ENCODE data around the gene NUP133.
"Not testable (repeated sequence)": the region's sequence is repeated elsewhere in the genome, so short reads cannot be mapped to it uniquely, and the experiment has no call there.

NUP133 gene

DNA sequence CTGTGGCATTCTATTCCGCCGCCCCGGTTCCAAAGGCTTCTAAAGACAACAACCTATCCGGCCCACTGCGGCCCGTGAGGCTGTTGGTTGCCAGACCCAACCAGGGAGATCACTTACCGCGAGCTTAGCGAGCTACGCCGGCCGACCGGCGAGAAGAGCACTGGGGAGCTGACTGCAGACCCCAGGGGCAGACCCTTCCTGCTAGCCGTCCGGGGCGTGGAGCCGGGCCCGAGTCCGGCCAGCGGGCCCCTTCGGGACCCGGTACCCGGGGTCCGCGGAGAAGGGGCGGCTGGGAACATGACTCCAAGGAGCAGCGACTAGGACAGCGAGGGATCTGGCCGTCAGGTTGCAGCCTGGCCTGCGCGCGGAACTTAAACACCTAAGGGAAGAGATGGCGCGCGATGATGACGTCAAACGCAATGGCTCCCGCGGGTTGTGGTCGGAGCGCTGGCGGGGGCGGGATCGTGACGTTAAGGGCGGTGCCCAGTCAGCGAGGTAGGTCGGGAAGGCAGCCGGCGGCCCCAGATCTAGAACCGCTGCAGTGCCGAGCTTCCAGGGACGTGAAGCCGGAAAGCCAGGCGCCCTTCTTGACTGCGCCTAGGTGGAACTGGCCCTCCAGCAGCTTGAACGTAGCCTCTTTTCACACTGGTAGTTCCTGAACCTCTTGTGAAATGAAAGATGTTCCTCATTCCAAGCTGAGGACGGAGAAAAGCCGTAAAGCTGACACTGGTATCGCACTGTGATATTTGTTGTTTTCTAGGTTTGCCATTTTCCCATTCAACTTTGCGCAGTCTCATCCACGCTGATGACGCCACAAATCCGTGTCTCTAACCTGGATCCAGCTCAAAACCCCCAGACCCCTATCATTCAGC is at the start of gene NUP133:
Gene NUP133, minus strand, starts transcription at position 391 of the 872 bp plus-strand sequence. Its CDS starts 92 bp downstream, at position 299.
- peak; percentile 88 for DNase-seq

DNA sequence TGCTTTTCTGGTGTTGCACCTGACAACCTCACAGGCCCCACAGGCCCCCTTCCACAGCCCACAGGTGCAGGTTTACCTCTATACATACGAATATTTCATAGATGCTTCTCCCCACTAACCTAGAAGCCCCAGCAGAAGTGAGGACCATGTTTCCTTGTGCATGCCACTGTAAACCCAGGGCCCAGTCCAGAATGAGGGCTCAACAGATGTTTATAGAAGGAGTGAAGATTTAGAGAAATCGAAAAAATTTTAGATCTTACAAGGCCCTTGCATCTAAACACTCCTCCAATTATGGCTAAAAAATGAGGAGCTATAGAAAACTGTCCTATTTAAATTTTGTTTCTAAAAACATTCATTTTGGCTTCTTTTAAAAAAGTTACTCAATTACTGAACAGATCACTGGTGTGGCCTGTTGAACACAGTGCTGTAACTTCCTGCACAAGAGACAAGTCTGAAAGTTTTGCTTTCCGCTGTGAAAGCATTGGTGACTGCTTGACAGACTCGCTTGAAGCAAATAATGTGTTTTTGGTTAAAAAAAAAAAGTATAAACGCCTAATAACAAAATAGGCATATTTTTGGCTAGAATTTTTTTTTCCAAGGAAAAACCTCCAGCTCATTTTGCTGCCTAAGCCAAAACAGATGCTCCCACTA is 49.2 kb upstream of the NUP133 start:
- DNase-seq, result no peak

DNA sequence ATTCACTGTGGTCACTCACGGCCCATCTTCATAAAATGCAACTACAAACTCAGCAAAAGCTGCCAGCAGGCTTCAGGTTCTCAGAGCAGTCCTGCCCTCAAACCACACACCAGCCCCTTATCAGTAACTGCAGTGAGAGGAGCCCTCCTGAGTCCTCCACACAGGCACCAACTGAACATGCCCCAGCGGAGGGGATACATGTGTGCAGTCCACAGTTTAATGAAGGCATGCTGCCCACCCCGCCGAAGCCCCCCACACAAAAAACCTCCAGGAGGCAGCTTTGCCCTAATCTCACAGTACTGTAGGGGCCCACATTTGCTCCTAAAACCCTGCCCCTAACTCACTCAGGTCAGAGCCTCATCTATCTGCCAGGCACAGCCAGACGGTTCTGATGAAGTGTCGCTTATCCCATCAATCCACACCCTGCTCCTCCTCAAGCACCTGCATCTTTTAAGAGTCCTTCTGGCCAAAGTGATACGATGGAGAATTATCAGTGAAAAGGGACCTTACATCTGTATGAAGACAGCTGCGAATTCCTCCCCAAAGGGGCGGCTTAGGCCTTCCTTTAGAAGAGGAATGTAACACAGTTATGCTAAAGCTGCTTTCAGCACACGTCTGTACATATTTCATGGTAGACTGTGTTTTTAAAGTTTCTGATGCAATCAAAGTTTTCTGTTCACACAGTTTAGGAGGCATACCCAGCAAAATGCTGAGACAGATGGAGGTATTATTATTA is 46.9 kb upstream of the NUP133 start:
- DNase-seq, result peak; percentile 19

DNA sequence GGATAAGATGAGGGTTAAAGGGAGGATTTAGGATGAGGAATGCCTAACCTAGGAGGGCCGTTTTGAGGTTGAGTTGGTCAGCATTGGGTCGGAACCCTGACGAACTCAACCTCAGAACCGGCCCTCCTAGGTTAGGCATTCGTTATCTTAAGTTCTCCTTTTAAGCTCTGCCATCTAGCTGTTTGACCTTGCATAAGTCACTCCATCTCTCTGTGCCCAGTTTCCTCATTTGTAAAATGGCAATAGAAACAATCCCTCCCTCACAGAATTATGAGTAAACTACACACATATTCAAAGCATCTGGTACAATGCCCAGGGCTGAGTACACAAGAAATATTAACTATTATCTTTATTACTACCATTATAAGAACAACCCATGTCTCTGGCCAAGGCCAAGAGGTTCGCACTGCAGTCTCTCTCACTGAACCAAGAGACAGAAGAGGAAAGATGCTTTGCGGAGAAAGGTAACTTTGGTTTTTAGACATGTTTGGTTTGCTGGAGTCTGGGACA is 45.5 kb upstream of the NUP133 start:
- DNase-seq, result no peak

DNA sequence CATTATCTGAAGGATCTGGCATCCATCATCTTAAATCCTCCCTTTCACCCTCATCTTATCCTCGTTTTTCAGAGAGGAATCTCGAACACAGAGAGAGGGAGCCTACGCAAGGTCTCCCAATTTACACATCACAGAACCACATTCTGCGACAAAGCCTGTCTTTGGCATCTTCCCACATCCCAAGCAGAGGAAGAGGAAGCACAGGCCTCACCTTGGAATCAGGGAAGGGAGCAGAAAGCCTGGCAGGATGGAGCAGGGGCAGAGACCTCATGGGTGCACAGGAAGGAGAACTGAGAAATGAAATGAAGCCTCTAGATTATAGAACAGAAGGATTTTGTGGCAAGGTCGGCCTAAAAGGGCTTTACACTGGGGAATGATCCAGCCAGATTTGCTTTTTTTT is 44.6 kb upstream of the NUP133 start:
- DNase-seq, result no peak

DNA sequence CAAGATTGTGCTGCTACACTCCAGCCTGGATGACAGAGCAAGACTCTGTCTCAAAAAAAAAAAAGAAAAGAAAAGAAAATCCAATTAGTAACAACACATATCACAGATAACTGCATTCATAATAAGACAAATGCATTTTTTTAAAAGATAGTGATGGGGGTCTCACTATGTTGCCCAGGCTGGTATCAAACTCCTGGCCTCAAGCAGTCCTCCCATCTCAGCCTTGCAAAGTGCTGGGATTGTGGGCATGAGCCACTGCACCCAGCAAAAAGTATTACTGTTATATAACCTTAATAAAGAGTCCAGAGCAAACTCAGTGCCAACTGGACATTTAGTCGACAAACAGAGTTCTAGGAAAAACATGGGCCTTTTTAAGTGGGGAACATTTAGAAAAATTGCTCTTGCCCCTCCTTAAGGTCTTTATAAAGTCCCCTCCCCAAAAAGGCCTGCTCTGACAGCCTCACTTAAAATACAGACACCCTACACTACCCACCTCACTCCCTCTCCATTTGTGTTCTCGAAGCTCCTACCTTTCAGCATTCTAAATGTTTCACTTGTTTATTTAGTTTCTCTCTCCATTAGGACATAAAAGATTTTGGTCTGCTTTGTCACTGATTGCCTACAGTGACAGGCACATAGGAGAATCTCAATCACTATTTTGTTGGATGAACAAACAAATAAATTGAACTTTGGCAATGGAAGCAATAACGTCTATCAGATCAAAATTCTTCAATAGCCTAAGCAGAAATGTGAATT is 42.8 kb upstream of the NUP133 start:
- no peak for DNase-seq

DNA sequence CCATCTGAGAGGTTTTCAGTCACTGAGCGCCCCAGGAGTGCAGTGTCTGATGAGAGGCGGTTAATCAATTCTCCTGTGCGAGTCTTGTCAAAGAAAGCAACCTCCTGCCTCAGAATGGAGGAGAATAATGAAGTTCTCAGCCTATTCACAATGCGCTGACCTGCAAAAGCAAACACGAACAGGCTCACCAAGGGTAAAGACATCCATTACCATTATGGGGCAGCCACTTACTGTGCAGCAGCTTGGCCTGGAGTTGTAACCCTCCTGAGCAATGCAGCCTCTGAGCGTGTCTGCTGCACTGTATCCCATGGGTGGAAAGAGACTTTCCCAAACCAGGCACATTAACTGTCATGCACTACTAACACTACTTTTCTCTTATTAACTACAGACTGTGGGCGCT is 39.4 kb upstream of the NUP133 start:
- no peak for DNase-seq

DNA sequence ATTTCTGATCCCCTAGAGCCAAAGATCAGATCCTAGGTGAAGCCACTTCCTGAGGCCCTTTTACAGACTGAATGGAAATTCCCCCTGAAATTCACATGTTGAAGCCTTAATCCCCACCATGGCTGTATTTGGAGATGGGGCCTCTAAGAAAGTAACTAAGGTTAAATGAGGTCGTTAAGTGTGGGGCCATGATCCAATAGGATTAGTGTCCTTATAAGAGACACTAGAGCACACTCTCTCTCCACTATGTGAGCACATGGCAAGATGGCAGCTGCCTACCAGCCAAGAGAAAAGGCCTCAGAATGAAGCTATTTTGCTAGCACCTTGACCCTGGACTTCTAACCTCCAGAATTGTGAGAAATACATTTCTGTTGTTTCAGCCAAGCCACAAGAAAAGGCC is 36.4 kb upstream of the NUP133 start:
- DNase-seq, result no peak

DNA sequence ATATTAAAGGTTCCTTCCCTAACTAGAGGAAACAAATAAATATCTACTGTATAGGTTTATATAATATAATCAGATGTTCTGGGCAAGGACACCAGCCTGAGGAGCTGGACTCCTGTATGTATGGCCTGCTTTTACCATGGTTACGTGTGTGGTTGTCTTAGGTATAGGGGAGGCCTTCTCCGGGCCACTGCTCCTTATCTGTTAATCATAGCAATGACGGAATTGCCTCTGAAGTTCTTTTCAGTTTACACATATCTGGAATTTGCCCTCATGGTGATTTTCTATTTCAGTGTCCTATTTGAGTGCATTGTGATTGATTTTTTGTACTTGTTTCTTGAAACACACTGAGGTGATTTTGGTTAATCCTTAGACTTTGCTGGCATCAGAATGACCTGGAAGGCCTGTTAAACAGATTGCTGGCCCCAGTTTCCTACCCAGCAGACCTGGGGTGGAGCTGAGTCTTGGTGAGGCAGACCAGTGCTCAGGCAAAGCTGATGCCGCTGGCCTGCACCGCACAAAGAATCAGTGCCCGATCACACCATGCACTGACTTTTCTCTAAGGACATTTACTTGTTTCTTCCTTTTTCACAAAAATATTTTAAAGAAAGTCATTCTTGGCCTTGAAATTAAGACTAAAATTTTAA is 31.8 kb upstream of the NUP133 start:
- DNase-seq, result no peak

DNA sequence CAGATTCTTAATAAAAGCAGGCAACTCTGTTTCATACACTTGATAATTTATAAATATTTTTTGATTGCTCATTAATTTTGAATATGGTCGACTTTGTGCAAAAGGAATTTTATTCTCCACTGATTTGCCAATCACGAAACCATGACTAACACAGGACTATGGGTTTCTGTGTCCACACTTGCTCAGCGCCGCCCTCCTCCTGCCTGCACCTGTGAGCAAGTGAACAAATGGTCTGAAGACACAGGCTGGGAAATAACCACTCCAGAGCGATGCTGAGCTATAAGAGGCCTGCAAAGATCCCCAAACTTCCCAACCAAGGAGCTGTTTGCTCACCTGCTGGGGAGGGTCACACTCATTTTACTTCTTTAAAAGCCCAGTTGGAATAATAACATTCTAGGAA is 30.8 kb upstream of the NUP133 start:
- DNase-seq, result no peak

DNA sequence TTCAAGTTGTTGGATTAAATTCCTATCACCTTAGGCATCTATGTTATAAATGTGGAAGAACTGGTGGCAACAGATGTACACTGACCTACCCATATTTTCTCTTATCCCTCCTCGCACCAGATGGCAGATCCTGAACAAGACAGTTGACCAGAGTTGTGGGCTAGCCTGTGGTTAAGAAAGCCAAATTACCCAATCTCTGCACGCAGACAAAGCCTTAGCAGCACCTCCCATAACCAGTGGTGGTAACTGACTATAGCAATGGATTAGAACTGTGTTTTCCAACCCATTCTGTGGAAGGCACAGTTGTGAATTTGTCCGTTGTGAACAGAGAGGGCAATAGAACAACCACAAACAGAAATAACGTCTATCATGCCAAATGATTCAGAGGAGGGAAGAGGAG is 29.8 kb upstream of the NUP133 start:
- peak; percentile 88 for DNase-seq

DNA sequence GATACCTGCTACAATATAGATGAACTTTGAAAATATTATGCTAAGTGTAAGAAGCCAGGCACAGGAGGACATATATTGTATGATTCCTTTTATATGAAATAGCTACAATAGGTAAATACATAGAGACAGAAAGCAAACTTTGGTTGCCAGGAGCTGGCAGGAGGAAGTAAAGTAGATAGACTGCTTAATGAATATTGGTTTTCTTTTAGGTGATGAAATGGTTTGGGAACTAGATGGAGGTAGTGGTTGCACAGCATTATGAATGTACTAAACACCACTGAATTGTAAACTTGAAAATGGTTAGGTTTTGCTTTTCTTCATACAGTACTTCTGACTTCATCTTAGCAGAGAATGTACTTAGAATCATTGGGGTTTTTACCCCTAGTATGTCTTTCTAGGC is 28.8 kb upstream of the NUP133 start:
- DNase-seq, result peak; percentile 39

DNA sequence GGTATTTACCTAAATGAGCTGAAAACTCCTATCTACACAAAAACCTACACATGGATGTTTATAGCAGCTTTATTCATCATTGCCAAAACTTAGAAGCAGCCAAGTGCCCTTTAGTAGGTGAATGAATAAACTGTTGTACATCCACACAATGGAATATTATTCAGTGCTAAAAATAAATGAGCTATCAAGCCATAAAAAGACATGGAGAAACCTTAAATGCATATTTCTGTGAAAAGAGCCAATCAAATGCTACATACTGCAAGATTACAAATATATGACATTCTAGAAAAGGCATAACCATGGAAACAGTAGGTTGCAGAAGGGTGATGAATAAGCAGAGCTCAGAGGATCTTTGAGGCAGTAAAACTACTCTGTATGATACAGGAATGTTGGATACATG is 27.1 kb upstream of the NUP133 start:
- DNase-seq, result no peak

DNA sequence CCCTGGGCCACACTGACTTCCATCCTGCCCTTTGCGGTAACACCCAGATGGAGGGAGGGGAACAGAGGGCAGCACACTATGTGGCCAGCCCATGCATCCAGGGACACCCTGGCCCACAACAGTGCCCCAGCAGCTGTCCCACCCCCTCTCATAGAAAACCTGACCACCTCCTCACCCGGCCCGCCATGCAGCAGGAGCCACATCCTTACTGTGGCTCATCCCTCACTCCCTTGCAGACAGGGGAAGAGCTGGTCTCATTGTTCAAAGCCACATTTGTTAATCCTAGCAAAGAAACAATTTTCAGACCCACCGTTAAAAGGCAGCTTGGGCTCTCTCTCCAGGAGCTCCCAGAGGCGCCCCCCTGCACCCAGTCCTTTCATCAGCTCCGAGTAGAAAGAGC is 23.2 kb upstream of the NUP133 start:
- DNase-seq, result no peak

DNA sequence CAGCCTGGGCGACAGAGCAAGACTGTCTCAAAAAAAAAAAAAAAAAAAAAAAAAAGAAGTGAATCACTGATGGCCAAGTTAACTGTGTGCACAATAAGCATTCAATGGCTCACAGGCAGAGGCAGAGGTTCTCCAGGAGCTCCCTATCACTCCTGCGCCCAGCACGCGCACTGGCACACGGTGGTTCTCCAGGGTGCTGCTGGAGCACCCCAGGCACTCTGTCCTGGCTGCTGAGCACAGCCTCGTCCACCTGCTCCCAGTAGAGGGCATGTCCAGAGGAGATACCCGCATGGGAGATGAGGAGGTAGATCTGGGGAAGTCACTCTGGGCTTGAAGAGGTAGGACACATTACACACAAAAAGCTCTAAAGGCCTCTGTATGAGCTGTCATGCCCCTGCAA is 21.5 kb upstream of the NUP133 start:
- no peak for DNase-seq

DNA sequence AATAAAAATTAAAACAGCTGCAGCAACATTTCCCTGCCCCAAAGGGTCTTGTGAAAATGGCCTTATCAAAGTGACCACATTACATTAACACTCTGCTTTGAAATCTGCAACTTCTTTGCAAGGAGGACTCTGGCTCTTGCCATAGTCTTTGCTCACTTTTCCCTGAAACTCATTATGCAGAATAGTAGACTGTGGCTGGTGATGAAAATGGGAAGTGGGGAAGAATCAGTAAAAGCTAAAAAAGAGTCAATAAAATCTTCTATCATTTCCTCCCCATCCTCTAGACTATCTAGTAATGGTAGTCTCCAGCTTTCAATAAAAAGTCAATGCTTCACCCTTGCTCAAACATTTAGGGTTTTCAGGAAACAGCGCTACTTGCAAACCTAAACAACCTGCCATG is 18.6 kb upstream of the NUP133 start:
- no peak for DNase-seq

DNA sequence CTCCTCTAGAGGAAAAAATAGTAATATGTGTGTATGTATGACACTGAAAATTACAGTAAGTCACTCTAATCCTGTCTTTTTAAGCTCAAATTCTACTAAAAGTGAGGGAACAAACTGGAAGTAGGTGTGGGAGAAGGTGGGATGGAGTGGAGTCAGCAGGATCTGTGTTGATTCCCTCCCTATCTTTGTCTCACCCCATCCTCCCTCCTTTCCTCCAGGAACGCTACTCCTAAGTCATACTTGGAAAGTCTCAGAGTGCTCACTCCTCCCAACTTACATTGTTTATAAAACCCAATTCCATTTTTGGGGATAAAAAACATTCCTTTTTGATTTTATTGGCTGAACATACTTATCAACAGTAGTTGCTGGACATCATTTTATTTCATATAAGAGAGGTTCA is 14.9 kb upstream of the NUP133 start:
- no peak for DNase-seq

DNA sequence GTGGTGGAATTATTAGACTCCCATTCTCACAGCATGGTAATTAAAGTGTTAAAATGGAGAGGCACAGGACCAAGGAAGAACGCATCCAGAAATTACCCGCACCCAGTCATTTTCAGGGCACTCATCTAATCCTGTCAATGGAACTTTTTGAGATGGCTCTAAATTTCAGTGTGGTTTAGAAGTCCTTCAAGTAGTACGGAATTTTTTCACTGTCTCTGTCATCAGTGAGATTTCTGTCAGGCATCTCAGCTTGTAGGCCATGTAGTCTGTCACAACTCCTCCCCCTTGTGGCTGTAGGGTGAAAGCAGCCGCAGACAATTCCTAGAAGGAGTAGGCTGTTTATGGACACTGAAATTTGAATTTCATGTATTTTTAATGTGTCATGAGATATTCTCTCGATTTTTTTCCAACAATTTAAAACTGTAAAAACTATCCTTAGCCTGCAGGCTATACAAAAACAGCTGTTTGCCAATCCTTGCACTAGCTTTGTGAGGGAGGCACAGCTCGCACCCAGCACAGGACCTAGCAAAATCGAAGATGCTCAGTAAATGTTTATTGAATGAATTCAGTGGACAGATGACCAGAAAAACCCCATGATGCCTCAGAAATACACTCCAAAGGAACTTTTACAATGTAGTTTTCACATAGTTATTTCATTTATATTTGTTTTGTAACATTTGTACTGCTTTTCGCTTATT is 6.6 kb upstream of the NUP133 start:
- peak; percentile 24 for DNase-seq

DNA sequence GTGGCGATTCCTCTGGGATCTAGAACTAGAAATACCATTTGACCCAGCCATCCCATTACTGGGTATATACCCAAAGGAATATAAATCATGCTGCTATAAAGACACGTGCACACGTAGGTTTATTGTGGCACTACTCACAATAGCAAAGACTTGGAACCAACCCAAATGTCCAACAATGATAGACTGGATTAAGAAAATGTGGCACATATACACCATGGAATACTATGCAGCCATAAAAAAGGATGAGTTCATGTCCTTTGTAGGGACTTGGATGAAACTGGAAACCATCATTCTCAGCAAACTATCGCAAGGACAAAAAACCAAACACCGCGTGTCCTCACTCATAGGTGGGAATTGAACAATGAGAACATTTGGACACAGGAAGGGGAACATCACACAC is 3.5 kb upstream of the NUP133 start:
- DNase-seq, result not testable (repeated sequence)

DNA sequence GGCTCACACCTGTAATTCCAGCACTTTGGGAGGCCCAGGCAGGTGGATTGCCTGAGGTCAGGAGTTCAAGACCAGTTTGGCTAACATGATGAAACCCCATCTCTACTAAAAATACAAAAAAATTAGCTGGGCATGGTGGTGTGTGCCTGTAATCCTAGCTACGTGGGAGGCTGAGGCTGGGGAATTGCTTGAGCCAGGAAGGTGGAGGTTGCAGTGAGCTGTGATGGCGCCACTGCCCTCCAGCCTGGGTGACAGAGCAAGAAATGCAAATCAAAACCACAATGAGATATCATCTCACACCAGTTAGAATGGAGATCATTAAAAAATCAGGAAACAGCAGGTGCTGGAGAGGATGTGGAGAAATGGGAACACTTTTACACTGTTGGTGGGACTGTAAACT is 3.1 kb upstream of the NUP133 start:
- DNase-seq, result peak; percentile 44

DNA sequence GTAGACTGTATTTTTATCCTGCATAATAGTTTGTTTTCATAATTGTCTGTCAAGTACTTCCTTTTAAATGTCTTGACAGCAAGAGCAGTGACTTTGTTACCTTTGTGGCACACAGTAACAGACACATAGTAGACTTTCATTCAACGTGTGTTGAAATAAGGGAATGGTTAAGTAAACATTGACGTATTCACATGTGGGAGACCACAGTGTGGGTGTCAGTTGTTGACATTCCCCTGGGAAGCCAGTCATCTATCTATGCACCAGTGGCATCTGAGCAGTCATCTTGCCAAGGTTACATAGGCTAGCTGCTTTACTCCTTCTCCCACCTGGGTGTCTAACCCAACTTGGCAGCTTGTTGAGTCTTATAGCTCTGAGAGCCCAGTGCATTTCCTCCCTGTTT is 1.4 kb upstream of the NUP133 start:
- peak; percentile 18 for DNase-seq

Measured in GF-D8 (cell line).